GM23248 (cell line): ENCODE data around the gene CEP41.

ENCODE experiments used
- EZH2 ChIP-seq: fragments of 200-600 bp; sonication (generic); IDR thresholded peaks from 2 replicates; pipeline ENCODE4 v1.6.1; 2018; ENCODE audit warnings: antibody characterized with exemption, mild to moderate bottlenecking; ENCODE audit not compliant: insufficient read depth, poor library complexity, severe bottlenecking
- EZH2phosphoT487 ChIP-seq: fragments of 200-600 bp; sonication (generic); IDR thresholded peaks from 2 replicates; pipeline ENCODE4 v1.6.1; 2018; ENCODE audit warnings: antibody characterized with exemption, moderate library complexity, mild to moderate bottlenecking, low read depth; ENCODE audit not compliant: insufficient read depth

GRCh38 chr7:130345136-130345535, 95.7 kb downstream of the CEP41 start:
- TF ChIP-seq EZH2 (no peak), EZH2phosphoT487 (no peak)
